ENCODE data around the gene ABCC1.

Gene ABCC1

DNA sequence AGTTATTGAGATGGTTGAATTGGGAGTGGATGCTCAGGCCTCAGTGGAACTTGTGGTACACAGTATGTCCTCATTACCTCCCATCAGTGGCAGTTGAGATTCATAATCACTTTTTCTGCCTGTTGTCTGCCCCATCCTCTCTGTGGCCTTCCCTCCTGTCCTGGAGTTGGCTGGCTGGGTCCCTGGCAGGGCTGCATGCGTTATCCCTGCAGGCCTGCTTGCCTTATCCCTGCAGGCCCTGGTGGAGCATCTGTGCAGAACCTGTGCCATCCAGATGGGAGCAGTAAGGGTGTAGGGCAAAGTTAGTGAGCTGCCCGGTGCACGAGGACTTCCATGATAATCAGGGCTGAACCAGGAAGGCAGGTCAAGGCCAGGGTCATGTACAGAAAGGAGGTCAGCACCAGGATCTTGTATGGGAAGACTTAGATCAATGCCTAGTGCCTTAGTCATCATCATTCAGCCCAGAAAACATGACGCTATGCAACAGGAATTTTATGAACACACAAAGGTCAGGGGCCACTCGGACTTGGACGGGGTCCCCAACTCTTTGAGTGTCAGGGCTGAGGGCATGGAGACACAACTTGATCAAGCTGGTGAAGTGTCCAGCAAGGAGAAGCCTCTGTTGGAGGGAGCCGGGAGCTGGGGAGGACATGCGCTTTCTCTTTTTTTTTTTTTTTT, 47.2 kb downstream of the ABCC1 start:
- DNase-seq = peak; percentile 75 to 88

DNA sequence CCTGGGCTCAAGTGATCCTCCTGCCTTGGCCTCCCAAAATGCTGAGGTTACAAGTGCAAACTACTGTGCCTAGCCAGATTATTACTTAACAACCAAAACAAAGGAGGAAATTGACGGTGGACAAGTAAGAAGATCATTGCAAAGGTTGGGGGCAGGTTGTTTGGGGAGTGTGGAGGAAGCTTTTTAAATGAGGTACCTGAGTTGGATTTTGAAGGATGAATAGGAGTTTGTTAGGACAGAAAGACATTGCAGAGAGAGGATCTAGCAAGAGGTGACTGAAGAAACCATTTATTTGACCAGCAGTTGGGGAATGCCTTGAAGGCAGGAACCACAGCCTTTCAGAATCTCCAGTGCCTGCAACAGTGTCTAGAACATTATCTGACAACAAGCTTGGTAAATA, 51.3 kb downstream of the ABCC1 start:
- no peak for DNase-seq

DNA sequence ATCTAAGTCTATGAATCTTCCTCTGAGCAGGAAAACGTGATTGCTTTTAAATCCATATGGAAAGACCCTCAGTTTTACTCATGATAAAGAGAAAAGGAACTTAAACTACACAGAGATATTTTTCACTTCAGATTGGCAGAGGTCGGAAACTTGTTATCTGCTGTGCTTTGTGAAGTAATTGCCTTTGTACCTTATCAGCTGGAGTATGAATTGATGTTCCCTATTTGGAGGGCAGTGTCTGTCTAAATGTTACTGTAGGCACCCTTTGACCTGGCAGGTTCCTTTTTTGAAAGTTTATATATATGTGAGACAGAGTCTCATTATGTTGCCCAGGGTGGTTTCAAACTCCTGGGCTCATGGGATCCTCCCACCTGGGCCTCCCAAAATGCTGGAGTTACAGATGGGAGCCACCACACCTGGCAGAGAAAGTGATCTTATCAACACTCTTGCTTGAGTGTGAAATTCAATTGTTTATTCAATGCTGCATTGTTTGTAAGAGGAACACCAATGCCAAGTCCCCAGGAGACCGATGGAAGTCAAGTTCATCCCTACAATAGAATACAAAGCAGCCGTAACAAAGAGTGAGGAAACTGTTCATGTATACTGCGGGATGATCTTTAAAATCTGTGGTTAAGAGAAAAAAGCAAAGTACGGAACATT, 52.3 kb downstream of the ABCC1 start:
- no peak for DNase-seq

DNA sequence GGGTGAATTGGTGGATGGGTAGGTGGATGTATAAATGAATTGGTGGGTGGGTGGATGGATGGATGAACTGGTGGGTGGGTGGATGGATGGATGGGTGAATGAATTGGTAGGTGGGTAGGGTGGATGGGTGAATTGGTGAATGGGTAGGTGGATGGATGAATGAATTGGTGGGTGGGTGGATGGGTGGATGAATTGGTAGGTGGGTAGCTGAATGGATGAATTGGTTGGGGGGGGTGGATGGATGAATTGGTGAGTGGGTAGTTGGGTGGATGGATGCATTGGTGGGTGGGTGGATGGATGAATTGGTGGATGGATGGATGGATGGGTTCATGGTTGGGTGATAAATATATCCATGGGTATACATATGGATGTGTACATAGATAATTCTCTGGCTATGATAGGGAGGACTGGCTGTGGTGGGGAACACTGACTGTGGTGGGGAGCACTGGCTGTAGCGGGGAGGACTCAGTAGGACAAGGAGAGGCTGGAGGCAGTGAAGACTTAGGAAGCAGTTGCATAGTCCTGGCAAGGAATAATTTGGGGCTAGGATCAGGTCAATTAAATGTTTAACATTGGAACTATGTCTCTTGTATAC, 54.4 kb downstream of the ABCC1 start:
- DNase-seq = no peak

DNA sequence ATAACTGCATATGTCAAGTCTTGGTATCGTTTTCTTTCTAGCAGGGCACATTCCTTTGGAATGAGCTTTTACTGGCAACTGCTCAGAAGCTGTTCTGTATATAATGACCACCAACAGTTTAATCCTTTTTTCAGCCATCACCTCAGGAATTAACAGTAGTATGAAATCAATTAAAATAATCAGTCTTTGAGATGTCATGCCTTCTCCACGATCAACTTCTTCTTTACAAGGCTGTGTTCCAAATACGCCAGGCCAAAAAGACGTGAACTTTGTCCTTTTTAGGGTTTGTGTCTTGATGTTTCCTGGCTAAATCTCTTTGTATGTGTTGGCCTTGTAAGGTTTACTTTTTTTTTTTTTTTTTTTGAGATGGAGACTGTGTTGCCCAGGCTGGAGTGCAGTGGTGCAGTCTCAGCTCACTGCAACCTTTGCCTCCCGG, 54.9 kb downstream of the ABCC1 start:
- DNase-seq = peak in 1 of 2 experiments; percentile 54

DNA sequence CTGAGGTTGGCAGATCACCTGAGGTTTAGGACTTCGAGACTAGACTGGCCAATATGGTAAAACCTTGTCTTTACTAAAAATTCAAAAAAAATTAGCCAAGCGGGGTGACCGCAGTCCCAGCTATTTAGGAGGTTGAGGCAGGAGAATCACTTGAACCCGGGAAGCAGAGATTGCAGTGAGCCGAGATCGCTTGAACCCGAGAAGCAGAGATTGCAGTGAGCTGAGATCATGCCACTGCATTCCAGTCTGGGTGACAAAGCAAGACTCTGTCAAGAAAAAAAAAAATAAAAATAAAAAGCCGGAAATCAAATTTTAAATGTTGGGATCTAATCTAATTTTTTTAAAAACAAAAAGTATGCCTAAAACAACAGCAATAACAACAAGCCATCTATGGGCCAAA, 56.3 kb downstream of the ABCC1 start:
- DNase-seq = no peak

DNA sequence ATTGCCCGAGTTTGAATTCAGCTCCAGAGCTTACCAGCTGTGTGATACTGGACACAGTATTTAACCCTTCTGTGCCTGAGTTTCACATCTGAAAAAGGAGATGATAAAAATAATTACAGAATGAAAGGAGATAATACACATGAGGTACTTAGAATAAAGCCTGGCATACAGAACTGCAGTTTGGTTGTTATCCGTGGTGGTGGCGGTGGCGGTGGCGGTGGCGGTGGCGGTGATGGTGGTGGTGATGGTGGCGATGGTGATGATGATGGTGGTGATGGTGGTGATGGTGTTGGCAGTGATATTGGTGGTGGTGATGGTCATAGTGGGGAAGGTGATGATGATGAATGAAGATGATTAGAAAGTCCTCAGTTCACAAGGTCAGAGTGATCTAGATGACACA, 57.2 kb downstream of the ABCC1 start:
- DNase-seq = no peak

DNA sequence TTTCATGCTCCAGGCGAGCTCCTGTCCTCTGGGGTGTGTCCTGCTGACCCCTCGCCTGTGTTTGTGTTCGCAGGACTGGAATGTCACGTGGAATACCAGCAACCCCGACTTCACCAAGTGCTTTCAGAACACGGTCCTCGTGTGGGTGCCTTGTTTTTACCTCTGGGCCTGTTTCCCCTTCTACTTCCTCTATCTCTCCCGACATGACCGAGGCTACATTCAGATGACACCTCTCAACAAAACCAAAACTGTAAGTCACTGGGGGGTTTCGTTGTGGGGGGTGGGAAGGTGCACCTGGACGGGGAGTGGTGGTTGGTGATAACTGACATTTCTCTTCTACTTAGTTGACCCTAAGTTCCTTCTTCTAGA, 58.3 kb downstream of the ABCC1 start:
- no peak for DNase-seq

DNA sequence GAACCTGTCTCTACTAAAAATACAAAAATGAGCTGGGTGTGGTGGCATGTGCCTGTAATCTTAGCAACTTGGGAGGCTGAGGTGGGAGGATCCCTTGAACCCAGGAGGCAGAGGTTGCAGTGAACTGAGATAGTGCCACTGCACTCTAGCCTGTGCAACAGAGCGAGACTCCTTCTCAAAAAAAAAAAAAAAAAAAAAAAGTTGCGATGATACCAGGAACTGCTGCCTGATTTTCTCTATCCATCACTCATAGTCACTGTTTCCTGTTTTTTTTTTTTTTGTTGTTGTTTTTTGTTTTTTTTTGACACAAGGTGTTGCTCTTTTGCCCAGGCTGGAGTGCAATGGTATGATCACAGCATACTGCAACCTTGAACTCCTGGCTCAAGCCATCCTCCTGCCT, 59.2 kb downstream of the ABCC1 start:
- no peak for DNase-seq

DNA sequence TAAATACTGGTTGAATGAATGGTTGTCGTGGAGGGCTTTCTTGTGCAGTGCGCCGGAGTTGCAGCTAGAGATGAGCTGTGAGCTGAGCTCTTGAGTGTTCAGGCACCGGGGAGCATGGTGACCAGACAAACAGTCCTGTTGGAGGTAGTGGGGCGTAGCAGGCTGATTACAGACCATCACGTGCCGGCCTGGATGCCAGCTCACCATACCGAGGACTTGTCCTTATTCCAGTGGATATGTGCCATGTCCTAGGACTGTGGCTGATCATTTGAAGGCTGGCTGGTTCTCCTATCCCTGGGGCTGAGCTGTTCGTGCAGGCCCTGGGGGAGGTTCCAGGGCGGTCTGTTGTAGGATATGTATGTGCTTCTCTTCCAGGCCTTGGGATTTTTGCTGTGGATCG, 60.0 kb downstream of the ABCC1 start:
- DNase-seq = no peak

DNA sequence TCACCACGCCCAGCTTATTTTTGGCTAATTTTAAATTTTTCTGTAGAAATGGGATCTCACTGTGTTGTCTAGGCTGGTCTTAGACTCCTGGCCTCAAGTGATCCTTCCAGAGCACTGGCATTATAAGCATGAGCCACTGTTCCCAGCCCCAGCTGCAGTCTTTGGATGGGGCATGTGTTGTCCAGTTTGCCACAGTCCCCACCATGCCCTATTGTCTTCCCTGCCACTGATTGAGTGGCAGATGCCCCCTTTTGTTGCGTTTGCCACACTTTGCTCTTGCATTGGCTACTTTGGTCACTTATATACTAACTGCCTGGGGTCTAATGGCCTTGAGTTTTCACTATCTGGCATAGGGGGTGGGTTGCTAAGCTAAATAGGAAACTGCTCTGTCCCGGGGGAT, 60.8 kb downstream of the ABCC1 start:
- DNase-seq = no peak

DNA sequence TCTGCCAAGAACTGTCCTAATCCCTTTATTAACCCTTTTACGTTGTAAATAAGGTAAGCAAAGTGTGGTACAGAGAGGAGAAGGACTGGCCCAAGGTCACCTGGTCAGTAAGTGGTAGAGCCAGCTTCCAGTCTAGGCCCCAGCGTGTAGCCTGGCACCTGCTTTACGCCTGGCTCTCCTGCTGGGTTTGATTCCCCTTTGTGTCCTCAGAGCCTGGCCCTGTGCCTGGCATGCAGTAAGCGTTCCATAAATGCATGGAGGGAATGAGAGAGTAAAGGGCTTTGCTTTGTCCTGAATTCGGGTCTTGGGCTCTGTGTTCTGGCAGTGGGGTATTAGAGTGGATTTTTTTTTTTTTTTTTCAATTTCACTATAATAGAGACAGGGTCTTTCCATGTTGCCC, 62.7 kb downstream of the ABCC1 start:
- no peak for DNase-seq

DNA sequence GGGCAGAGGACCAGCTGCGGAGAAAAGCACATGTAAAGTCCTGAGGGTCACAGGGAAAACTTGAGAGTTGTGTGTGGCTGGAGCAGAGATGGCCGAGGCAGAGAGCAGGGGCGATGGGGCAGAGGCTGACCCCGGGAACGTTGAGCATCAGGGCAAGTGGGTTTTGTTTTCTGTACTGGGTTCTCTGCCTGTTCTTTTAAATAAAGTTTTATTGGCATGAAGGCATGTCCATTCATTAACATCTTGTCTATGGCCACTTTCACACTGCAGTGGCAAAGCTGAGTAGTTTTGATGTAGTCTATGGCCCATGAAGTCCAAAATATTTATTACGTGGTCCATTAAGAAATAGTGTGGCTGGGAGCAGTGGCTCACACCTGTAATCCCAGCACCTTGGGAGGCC, 64.4 kb downstream of the ABCC1 start:
- no peak for DNase-seq

DNA sequence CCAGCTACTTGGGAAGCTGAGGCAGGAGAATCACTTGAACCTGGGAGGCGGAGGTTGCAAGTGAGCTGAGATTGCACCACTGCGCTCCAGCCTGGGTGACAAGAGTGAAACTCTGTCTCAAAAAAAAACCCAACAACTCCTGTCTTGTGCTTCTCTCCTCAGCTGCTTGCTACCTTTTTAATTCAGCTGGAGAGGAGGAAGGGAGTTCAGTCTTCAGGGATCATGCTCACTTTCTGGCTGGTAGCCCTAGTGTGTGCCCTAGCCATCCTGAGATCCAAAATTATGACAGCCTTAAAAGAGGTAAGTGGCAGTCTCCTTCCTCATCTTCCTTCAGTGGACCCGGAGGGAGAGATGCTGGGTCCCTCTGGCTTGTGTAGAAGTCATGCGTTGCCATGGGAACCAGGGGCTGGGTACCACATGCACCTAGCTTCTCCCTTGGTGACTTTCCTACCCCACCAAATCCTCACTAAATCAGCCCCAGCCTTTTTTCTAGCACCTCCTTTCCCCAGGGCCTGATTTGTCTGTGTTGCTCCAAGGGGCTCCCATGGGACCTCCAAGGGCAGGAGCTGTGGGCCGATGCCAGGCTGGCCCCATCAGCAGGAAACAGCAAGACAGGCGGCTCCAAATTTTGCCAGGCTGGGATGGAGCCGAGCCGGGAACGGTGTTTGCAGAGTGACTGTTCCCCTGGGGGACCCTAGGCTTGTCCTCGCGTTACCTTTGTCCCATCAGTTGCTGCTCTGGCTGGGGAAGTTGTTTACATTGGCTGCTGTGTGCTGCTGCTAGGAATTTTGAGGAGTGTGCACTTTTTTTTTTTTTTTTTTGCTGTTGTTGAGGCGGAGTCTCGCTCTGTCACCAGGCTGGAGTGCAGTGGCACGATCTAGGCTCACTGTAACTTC, 65.2 kb downstream of the ABCC1 start:
- no peak for DNase-seq

DNA sequence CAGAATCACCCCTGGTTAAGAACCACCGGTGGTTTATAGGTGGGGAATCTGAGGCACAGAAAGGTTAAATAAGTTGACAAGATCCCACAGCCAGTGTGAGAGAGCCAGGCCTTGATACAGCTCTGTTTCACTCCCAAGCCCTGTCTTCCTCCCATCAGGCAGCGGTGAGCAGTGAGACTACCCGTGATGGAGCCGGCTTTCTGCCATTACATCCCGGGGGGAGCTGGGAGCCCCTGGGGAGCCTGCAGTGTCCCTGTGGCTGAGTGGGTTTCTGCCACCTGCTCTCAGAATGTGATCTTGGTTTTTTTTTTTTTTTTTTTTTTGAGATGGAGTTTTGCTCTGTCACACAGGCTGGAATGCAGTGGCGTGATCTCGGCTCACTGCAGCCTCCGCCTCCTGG, 66.4 kb downstream of the ABCC1 start:
- no peak for DNase-seq

DNA sequence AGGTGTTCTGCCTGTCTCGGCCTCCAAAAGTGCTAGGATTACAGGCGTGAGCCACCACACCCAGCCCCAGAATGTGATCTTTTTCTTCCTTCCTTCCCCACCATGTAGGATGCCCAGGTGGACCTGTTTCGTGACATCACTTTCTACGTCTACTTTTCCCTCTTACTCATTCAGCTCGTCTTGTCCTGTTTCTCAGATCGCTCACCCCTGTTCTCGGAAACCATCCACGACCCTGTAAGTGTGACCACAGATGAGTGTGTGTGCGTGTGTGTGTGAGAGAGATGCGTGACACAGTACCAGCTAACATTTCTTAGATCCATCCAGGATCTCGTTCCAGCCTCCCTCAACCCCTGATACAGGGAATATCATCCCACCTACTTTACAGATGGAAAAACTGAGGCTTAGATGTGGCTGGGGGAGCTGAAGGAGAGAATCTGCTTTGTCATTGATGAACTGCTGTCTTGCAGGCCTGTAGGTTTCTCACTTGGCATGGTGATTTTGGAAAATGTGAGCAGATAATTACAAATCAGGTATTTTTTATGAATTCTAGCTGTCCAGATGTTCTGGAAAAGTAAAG, 67.1 kb downstream of the ABCC1 start:
- no peak for DNase-seq

DNA sequence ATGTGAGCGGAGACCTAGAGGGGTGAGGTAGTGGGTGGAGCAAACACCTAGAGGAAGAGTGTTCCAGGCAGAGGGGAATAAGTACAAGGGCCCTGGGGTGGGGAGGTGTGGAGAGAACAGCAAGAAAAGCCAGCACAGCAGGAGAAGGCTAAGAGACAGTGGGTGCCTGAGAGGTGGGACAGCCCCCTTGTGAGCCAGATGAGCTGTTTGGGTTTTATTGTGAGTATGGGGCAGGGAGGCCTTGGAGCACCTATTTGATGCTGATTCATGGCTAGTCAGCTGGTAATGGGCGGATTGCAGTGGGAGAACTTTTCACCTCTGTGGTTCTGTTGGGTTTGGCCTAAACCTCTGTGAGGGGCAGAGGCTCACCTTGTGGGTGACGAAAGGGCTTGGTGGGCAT, 68.4 kb downstream of the ABCC1 start:
- no peak for DNase-seq

DNA sequence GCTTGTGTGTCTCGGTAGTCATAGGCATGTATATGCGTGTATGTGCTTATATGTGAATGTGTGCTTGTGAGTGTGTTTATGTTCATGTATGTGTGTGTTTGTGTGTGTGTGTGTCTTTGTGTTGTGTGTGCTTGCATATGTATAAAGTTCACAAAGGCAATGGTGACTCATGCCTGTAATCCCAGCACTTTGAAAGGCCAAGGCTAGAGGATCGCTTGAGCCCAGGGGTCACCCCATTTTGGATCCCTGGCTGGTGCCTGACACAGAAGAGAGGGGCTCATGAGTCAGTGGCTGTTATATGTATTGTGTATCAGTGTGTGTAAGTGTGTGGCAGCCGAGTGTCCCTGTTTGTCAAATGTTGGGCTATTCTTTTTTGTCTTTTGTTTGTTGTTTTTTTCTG, 69.3 kb downstream of the ABCC1 start:
- no peak for DNase-seq

DNA sequence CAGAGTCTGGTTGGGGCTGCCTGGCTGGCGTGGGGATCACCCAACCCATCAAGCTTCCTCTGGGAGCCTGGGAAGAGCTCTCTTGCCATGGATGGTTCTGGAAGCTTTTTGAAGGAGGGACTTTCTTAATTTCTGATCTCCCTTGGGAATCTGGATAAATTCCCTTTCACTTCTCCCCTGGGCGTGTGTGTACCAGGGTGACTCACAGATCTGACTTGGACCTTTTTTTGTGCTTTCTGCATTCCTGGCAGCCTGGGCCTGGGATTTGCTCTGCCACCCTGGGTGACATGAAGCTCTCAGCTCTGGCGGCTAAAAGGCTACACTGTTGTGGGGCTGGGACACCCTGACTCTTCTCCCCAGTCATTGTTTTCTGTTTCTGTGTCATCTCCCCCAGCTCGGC, 70.1 kb downstream of the ABCC1 start:
- peak in 1 of 2 experiments; percentile 19 for DNase-seq

DNA sequence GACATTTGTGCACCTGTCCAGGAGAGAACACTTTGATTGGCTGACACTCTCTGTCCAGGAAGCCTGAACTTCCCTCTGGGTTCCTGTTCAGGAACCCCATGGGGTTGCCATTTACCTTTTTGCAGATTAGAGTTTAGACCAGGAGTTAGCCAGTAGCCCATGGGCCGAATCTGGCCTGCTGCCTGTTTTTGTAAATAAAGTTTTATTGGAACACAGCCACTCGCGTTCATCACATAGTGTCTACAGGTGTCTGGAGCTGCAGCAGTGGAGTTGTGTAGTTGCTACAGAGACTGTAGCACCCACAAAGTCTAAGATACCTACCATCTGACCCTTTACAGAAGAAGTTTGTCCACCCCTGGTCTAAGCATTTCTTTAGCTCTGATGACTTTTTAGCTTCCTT, 70.9 kb downstream of the ABCC1 start:
- no peak for DNase-seq

DNA sequence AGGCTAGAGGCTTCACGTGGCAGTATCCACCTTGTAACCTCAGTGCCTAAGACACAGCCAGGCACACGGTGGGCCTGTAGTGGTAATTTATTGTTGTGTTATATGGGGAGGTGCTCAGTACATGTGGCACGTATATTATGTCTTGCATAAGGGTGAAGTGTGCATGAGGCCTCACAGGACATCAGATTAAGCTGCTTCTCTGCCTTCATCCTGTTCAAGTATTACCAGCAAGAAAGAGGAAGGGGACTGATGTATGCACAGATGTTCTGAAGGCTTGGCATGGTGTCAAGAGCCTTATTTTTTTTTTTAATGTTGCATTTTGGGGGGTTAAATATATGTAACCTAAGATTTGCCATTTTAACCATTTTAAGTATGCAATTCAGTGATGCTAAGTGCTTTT, 71.6 kb downstream of the ABCC1 start:
- no peak for DNase-seq

DNA sequence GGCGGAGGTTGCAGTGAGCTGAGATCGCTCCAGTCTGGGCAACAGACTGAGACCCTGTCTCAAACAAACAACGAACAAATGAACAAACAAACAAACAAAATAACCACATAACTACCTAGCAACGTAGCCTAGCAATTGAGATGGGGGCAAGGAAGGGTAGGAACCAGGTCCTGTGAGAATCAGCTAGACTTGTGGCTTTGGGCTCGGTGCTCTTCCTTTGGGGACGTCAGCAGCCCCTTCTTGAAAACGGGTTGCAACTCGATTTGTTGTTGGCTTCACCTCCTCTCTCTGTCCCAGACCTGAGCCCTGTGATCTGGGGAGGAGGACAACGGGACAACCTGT, 72.2 kb downstream of the ABCC1 start:
- no peak for DNase-seq

DNA sequence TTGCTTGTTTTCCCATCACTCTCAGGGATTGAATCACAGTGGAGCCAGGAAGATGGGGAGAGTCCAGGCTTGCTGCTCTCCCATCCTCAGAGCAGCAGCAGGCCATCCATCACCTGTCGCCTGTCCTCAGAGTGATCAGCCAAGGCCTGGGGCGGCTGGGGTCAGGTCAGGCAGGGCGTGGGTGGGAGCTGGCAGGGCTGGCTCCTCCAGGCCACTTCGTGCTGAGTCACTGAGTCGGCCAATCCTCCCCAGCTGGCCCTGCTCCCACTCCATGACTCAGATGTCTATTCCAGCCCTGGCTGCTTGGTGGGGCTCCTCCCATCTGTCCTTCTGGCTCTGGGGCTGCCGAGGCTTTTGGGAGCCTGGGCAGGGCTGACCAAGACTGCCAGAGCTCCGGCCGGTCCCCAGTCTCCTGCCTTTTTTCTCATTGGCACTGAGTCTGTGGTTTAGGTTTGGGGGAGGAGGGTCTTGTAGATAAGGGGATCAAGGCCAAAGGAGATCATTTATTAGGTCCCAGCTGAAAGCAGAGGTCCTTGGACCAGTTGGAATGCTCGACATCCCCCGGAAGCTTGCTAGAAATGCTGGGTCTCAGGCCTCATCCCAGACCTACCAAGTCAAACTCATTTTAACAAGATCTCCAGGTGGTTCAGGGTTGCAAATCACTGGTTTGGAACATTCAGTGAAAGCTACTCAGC, 72.7 kb downstream of the ABCC1 start:
- peak; percentile 64 to 87 for DNase-seq

Data from SW 1271 (cell line).